ENCODE data around the gene MIS18BP1.
"Not testable (repeated sequence)": the region's sequence is repeated elsewhere in the genome, so short reads cannot be mapped to it uniquely, and the experiment has no call there.

MIS18BP1 gene

DNA sequence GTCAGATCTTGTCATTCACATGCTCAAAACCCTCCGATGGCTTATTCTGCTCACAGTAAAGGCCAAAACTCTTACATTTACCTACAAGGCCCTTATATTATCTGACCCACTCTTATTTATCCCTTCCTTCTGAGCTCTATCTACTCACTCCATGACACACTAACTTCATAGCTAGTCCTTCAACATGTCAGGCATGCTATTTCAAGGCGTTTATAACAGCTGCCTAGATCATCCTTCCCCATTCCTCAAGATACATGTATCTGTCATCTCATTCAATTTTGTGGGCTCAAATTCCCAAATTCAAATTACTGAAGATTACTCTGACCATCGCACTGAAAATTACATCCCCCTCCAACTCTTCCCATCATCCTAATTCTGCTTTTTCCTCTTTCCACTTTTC is 6.9 kb downstream of the MIS18BP1 start:
- DNase-seq (ENCODE audit: low read depth): no peak

DNA sequence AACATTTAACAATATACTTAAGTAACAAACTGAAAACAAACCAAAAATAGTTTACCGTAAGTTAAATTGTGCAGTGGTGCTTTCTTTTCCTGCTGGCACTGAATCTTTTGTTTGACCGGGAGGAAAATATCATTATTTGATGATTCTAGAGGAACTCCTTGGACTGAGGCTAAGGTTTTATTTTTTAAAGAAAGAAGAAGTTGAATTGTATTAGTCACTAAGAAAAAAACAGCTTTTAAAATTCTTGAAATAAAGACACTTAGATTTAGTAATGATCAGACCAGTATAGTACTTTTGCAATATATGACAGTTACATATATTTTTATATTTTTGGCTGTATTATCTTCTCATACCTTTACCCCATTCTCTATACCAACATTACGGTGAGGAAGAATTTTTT is 10.3 kb downstream of the MIS18BP1 start:
- DNase-seq (ENCODE audit: low read depth): no peak

DNA sequence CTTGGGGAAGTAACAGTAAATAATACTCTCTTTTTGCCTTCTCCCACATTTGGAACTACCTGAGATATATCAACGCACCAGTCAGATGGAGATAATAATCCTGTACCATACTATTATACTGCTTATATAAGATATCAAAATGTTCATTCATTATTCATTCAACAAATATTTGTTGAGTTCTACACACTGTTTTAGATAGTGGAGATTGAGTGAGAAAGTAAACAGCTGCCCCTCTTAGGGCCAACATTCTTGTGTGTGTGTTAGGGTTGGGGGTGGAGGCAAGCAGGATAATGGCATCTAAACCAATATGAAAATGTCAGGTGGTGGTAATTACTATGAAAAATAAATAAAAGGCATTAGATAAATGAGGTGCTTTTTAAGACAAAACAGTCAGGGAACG is 14.0 kb downstream of the MIS18BP1 start:
- no peak for DNase-seq (ENCODE audit: low read depth)

DNA sequence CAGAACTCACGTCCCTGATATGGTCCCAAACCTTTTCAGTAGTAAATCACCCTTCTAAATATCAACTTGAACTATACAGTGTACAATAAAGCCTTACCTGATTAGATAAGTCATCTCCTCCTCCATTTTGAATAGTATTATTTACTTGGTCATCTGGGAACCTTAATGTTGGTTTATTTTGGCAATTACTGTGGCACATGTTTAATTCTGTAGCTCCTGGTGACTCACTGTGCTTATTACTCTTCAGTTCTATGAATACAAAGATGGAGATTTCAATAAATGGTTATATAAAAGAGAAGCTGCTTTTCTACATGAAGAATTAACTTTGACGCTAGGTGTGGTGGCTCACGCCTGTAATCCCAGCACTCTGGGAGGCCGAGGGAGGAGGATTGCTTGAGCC is 25.4 kb downstream of the MIS18BP1 start:
- DNase-seq (ENCODE audit: low read depth): no peak

DNA sequence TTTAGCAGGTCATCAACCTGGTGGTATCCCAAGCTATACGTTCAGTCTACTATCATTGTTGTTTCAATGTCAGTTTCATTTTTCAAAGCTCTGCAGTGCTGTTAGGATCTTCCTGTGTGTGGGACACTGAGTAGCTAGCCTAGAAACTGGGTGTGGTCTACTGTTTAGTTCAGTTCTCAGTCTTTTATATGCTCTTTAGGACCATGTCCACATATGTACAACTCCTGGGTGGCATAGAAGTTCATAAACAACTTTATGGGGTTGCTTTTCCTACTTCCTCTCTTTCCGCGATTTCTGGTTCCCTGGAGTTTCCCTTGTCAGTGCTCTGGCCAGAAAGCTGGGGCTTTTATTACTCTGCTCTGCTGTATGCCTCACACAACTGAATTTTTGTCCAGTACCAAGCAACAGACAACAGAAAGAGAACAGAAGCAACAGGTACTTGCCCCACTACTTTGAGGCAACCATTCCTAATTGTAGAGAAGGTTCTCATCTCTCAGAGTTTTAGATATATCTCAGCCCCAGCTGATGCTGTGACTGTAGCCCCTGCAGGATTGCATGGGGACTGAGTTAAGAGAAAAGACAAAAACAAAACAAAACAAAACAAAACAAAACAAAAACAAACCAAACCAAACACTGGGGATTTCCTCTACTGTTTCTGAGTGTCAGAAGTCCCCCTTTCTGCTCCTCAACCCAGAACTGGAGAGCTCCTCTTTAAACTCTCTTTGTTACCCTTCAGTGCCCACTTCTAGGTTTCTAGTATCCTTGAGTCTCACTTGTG is 30.3 kb downstream of the MIS18BP1 start:
- DNase-seq (ENCODE audit: low read depth): no peak

DNA sequence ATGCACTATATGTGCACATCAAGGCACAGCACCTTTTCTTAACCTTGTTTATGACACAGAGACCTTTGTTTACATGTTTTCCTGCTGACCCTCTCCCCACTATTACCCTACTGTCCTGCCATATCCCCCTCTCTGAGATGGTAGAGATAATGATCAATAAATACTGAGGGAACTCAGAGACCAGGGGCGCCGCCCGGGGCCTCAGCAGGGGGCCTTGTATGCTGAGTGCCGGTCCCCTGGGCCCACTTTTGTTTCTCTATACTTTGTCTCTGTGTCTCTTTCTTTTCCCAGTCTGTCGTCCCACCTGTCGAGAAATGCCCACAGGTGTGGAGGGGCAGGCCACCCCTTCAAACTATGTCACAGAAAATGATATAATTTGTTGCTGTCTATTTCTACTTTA is 38.7 kb downstream of the MIS18BP1 start:
- DNase-seq (ENCODE audit: low read depth): not testable (repeated sequence)

DNA sequence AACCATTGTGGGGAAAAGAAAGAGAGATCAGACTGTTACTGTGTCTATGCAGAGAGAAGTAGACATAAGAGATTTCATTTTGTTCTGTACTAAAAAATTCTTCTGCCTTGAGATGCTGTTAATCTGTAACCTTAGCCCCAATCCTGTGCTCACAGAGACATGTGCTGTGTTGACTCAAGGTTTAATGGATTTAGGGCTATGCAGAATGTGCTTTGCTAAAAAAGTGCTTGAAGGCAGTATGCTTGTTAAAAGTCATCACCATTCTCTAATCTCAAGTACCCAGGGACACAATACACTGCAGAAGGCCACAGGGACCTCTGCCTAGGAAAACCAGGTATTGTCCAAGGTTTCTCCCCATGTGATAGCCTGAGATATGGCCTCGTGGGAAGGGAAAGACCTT is 39.3 kb downstream of the MIS18BP1 start:
- DNase-seq (ENCODE audit: low read depth): not testable (repeated sequence)

DNA sequence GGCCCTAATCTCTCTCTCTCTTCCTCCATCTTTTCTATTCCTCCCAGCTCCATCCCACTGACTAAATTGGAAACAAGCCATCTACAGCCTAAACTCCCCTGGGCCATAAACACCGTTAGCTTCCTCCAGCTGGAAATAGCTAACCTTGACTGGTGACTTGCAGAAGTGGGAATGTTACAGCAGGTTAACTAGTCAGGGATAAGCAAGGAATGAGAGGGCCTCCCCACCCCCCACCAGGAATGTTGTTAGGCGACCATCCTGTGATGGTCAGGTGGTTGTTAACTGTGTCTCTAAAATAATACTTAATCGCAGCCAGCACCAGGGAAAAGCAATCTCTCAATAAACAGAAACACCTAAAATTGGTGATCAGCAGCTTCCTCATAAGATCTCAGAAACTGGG is 40.8 kb downstream of the MIS18BP1 start:
- no peak for DNase-seq (ENCODE audit: low read depth)

DNA sequence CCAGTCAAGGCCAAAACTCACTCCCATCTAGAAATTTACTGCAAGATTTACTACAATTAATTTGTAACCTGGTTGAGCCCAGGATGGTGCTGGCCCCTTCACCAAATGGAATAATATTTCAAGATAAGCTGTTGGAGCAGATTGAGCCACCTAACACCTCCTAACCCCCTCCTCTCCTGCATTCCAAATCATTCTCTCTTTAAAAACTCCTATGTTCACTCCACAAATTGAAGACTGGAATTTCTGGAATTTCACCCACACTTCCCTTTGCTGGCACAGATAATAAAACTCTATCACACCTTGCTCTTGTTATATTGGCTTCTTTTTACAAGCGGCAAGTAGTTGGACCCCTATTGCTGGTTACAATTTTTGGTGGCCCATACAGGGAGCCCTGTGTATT is 41.7 kb downstream of the MIS18BP1 start:
- DNase-seq (ENCODE audit: low read depth): no peak

DNA sequence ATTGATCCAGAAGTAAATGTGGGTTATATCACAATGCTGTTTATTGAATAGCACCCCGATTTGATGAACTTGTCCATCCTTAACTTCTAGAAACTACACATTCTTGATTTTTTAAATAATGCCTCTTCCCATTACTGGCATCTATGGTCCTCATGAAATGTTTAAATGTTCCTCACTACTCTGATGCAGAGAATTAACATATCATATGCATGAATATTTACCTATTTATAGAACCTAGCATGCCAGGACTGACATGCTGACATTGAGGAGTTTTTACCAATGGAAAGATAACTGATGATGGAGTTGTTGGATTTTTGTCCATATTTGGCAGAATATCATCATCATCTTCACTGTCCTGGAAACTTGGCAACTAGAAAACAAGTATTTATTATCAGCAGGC is 42.8 kb downstream of the MIS18BP1 start:
- DNase-seq (ENCODE audit: low read depth): no peak

DNA sequence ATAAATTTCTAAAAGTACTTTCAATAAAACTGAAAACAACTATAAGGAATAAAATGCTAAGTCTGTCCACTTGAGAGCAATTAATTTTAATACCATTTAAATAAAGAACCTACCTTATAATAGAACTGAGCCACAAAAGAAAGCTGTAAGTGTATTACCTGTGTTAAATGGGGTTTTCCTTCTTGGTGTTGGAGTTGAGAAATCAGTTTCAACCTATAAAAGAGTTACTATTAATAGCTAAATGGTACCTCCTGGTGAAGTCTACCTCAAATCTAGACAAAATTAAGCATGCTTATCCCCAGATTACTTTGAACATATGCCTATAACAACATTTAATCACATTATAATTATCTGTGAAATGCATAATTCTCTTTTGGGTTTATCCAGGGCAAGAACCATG is 48.8 kb downstream of the MIS18BP1 start:
- DNase-seq (ENCODE audit: low read depth): no peak

DNA sequence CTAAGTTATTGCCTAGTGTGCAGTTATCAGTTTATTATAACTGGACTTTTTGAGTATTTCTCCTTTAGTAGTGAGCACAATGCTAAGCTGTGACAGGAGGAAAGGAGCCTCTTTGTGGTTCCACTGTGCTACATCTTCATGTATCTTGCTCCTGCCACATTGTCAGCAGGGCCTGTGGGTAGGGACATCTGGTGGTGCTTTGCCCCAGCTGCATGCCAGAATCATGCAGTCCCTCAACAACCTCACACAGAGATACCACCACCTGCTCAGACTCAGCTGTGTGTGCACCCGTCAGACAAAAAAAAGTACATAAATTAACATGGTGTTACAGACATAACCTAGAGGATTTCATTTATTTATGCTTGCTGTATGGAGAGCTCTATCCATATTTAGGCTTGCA is 51.1 kb downstream of the MIS18BP1 start:
- DNase-seq (ENCODE audit: low read depth): no peak

DNA sequence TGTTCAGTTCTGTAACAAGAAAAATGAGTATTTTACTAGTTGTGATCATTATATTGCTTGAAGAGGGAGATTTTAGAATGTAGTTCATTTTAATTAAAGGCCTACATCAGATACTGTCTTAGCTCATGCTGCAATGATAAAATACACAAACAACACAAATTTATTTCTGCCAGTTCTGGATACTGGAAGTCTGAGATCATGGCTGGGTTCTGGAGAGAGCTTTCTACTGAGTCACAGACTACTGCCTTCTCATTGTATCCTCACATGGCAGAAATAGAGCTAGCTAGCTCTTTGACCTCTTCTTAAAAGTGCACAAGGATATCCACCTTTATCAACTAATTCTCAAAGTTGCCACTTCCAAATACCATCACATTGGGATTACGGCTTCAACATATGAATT is 53.8 kb downstream of the MIS18BP1 start:
- DNase-seq (ENCODE audit: low read depth): no peak

DNA sequence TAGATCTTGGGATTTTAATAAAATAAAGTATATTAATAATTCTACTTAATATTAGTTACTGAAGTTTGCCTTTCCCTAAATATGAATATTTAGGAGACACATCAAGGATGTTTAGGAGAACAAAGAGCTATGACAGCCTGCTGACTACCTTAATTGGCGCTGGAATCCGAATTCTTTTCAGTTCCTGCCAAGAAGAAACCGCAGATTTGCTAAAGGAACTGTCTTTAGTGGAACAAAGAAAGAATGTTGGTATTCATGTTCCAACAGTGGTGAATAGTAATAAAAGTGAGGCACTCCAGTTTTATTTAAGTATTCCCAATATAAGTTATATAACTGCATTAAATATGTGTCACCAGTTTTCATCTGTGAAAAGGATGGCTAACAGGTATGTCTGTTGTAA is 54.5 kb downstream of the MIS18BP1 start:
- DNase-seq (ENCODE audit: low read depth): no peak

DNA sequence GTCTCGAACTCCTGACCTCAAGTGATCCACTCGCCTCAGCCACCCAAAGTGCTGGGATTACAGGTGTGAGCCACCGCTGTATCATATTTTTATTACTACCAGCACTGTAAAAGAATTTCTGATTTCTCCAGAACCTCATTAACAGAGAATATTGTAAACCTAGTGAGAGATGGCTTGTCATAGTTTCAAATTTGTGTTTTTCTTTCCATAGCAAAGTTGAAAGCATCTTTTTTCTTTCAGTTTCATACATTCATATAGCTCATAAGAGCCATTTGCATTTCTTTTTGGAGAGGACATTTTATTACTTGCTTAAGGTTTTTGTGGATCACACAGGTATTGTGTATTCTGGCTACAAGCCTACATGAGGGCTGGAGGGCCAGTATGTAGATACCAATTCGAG is 58.0 kb downstream of the MIS18BP1 start:
- no peak for DNase-seq (ENCODE audit: low read depth)

DNA sequence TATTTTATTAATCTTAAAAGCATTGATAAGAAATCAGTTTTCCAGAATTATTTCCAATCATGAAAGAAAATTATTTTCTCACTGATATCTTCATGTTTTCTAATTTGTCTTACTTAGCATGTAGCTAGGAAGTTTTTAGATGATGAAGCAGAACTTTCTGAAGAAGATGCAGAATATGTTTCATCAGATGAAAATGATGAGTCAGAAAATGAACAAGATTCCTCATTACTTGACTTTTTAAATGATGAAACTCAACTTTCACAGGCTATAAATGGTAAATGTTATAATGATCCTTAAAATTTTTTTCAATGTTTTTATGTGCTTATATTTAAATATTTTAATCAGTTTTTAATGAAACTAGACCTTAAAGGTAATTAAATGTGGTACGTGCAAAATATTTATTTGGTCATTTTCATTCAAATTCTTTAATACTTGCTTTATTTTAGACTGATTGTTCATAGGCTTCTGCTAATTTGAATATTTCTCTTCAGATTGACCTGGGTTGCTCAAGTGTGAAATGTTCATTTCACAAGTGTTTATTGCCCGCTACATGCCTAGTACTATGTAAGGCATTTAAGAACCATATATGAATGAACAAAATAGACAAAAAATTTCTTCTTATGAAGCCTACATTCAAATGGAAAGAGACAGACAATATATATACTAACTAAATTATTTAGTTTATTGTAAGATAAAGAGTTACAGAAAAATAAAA is 67.7 kb downstream of the MIS18BP1 start:
- DNase-seq (ENCODE audit: low read depth): no peak

DNA sequence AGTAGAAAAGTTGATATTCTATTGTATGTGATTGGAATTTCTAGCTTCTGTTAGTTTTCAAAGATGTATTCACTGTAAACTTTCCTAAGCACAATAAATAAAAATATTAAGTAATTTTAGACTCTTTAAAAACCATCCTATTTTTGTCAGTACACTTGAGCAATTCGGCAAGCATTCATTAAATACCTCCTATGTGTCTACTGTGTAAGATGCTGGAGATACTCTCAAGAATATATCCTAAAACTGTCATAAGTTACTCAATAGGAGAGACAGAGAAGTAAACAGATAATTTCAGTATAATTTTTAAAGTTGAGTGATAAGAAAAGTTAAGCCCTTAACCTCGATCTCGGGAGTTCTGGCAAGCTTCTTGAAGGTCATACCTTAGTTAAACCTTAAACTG is 71.2 kb downstream of the MIS18BP1 start:
- no peak for DNase-seq (ENCODE audit: low read depth)

DNA sequence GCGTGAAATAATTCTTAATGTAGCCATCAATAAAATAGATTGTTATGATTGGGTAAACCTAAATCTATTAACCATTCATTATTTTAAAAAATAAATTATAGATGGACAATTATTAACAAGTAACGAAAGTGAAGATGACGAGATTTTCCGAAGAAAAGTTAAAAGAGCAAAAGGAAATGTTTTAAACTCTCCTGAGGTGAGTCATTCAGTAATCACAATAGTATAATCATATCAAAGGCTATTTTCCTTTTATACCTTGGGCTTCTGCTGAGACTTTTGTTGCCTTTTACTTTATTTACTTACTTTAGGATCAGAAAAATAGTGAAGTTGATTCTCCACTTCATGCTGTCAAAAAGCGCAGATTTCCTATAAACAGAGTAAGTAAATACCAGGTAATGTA is 71.7 kb downstream of the MIS18BP1 start:
- DNase-seq (ENCODE audit: low read depth): no peak

DNA sequence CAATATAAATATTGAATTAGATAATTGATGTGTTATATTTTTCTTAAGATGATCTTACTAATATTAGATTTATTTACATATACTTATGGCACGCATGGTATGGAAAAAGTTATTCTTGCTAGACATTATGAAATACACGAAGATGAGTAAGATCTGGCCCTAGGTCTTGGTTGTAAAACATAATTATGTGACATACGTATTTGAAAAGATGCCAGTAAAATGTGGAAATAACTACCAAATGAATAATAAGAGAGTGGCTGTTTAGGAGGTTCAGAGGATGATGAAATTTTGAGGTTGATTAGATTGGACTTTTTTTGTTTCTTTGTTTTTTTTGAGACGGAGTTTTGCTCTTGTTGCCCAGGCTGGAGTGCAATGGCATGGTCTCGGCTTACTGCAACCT is 75.9 kb downstream of the MIS18BP1 start:
- no peak for DNase-seq (ENCODE audit: low read depth)

DNA sequence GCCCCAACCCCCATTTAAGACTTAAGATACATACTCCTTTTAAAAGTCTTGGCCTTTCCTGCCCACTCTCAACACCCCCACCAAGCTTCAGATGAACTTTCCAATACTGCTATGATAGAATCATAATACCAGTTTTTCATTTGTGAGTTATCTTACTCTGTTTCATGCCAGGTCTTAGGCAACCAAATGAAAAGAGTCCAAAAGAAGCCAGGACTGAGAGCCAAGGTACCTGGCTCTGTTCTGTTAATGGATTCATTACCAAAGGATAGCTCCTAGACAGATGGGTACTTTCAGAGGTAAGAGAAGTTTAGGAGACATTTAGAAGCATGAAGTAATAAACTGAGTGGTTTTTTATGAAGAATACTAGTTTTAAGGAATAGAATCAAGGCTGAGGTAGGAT is 83.1 kb downstream of the MIS18BP1 start:
- DNase-seq (ENCODE audit: low read depth): no peak

DNA sequence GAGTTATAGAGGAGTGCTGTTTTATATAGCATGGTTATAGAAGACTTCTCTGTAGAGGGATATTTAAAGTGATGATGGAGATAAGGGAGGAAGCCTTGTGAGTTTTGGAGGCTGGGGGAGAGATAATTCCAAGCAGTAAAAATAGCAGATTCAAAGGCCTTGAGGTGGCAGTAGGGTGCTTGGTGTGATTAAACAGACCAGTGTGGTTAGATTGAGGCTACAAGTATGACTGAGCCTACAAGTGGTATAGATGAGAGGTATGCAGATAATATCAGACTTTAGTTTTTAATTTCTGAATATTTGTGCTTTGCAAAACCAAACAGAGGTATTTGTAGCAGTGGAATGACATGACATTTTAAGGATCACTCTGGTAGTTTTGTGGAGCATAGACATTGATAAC is 96.9 kb downstream of the MIS18BP1 start:
- no peak for DNase-seq (ENCODE audit: low read depth)
